ENCODE measurements around the gene TKT.

GRCh38 chr3:53186726-53187125, 69.1 kb downstream of the TKT start:
- no peak for TF ChIP-seq POLR2A (IDR thresholded peaks at IDR 0.05)
- TF ChIP-seq CTCF (IDR thresholded peaks at IDR 0.05): no peak

Data from Peyer's patch (tissue), 4 donors.